ENCODE results near the gene L1CAM.
A peak's percentile ranks its signal among the peaks of the same experiment; 100 is the strongest.

L1CAM gene

DNA sequence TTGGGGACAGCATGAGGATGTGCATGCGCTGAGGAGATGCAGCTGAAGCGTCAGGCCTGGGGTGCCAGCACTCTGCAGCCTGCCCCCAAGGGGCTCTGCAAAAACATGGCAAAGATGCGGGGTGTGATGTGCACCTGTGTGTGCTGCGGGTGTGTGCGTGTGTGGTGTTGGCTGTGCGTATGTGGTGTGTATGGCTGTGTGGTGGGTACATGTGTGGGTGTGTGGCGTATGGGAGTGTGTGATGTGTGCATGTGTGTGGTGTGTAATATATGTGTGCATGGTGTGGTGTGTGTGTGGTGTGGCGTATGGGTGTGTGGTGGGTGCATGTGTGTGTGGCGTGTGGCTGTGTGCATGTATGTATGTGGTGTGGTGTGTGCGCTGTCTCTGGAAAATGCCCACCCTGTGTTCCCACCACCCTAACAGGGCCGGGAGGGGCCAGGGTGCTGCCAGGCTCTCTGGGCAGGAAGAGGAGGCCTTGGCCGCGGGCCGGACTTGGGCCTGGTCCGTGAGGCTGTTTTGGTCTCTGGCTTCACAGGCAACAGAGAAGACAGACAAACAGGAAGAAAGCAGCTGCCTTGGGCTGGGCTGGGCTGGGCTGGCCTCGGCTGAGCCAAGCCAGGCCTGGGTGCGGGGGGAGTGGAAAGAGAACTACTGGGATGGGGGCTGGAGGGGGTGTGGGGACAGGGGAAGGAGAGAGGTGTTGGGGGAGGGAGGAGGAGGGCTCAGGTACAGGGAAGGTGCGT, 17.4 kb upstream of the L1CAM start:
- no peak for DNase-seq

DNA sequence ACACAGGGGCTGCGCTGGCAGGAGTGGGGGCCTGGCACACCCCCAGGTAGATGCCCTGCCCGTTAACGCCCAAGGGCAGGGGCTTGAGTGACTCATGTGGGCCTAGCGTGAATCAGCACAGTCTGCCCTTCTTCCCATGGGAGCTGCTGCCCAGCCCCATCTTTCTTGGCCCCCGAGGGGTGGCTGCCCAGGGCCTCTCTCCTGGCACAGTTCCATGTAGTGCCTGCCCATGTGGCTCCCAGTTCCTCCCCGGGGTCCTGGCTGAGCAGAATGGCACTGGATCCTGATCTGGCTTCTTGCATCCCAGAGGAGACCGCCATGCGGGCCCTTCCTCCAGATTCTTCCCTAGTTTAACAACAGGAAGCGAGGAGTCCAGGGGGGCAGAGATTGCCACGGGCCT, 16.4 kb upstream of the L1CAM start:
- DNase-seq = peak; percentile 54

DNA sequence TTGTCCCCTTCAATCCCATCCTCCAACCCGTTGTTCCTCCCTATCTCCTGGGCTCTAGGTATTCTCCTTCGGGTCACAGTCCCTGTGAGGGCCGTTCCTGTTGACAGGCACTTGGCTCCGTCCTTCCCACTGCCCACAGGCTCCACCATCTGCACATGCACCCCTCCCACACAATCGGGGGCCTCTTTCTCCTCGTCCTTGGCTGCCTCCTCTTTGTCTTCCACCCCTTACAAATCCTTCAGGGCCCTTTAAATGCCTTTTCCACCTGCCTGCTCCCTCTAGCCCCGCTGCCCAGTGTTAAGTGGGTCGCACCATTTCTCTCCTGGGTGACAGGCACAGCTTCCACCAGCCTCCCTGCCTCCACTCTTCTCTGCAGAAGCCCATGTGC, 15.8 kb upstream of the L1CAM start:
- no peak for DNase-seq

DNA sequence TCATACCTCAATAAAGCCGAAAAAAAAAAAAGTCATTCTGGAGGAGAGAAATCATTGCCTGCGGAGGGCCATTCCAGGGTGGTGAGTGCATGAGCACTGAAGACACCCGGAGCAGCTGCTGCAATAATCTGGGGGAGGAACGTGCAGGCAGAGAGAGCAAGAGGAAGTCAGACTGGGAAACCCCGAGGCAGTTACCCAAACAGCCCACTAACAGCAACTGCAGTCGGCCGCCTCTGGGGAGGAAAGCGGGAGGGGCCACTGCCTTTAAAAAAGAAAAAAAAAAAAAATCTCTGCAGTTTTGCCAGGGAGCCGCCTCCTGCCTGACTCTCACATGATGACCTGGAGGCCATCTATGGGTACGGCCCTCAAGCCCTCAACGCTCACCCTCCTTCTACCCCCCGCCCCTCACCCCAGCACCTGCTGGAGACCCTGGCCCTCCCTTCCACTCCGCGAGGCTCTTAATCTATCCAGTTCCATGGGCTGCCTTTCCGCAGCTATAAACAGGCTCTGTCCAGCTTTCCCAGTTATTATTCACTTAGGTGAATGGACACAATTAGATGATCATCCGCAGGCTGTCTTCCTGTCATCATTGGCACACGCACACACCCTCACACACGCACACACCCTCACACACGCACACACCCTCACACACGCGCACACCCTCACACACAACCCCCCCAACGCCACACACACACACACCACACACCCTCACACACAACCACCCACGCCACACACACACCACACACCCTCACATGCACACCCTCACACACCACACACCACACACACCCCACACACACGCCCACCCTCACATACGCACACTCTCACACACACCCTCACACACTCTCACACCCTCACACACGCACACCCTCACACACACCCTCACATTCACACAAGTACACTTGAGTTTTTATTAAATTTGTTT, 15.1 kb upstream of the L1CAM start:
- DNase-seq = peak; percentile 93

DNA sequence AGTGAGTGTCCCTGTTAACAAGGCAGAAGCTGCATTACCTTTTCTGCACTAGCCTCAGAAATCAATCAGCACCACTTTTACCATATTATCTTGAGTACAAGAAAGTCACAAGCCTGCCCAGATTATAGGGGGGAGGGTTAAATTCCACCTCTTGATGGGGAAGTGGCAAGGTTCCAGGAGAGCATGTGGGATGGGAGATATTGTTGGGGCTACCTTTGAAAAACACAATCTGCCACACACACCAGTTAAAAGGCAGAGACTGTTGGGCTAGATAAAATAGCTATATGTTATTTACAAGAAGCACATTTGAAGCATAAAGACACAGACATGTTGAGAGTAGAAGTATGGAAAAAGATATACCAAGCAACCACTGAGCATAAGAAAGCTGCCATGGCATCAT, 11.9 kb upstream of the L1CAM start:
- no peak for DNase-seq

DNA sequence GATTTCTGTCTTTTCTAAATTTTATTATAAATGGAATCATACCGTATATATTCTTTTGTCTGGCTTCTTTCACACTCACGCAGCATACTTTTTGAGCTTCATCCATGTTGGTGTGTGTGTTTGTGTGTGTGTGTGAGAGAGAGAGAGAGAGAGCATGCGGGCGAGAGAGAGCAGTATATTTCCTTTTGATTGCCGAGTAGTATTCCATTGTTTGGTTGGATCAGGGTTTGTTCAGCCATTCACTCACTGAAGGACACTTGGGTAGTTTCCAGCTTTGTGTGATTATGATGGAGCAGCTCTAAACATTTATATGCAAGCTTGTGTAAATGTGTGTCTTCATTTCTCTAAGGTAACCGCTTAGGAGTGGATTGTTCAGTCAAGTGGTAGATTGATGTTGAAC, 3.1 kb upstream of the L1CAM start:
- no peak for DNase-seq

DNA sequence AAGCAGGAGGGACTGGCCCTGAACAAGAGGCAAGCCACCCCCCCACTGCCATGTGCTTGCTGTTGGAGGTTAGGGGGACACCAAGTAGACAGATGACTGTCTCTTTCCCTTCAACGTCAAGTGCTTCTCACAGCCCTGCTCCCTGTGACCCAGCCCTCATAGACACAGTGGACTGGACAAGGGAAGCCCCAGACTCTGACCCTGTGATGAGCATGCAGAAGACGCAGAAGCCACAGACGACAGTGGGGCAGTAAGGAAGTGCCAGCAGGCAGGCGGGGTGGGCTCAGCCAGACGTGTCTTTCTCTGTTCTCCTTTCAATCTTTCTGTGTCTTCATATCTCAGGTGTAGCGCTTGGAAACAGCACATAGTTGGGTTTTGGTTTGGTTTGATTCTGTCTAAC, 2.4 kb upstream of the L1CAM start:
- no peak for DNase-seq

DNA sequence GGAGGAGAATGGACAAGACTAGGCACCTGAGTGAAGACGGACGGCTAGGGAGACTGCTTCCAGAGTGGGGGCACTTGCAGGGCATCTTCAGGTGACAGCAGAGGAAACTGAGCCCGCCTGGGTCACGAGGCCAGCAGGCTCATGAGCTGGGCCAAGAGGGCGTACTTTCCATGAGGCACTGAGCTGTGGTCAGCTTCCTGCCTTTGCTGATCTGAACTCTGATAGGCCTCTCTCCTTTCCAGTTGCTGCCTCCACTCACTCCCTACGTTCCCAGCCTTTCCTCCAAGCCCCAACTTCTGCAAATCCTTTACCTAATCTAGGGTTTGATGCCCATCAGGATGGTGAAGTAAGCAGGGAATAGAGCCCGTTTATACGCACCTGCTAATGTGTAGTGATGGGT, 1.4 kb upstream of the L1CAM start:
- no peak for DNase-seq

DNA sequence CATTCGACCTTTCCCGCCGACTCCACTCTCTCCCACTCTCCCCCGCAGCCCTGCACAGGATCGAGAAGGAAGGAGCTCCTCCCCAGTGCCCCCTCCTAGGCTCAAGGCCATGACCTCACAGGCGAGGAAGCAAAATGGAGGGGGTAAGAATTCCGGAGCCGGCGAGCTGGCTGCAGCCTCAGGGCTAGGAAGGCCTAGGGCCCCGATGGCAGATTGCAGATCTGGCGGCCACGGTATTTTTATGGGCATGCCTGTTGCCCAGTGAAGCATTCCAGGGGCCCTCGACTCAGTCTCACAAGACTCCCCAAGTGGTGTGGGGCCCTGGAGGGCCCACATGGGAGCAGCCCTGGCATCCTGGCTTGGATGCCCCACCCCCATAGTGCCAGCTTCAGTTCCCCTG, 942 bp upstream of the L1CAM start:
- DNase-seq = peak; percentile 72

DNA sequence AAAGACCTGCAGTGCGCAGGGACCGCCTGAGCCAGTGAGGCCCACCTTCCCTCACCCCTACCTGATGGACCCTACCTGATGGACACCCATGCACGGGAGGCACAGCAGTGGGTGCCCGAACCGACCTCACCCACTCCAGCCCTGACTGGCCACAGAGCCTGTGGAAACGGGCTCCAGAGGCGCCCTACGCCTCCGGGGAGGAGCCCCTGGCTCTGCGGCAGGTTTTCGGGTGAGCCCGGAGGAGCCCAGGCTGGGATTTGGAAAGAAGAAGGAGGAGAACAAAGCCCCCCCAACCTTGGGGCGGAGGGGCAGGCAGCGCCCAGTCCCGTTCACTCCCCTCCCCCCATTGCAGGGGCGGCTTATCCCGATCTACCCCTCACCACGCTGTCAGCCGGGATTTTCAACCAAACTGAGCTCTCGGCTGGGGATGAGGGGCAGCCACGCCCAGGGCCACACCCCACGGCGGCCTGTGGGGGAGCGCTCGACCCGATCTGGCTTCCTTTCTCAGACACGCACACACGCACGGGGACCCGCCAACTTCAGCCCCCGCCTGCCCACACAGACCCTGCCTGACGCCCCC, 675 bp downstream of the L1CAM start:
- no peak for DNase-seq

DNA sequence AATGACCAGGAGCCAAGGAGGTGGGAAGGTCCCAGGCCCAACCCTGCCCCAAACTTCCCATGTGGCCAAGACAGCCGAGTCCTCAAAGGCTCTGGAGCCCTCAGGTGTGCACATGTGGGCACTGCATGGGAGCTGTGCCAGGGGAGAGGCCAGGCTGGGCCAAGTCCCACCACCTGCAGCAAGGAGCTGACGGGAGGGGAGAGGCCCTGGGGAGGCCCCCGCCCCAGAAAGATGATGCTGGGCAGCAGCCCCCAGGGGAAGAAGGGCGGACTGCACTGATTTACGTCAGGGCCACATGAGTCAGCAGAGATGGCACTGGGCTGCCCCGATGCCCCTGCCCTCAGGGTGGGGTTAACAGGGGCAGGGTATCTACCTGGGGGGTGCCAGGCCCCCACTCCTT, 1.4 kb downstream of the L1CAM start:
- DNase-seq = no peak

DNA sequence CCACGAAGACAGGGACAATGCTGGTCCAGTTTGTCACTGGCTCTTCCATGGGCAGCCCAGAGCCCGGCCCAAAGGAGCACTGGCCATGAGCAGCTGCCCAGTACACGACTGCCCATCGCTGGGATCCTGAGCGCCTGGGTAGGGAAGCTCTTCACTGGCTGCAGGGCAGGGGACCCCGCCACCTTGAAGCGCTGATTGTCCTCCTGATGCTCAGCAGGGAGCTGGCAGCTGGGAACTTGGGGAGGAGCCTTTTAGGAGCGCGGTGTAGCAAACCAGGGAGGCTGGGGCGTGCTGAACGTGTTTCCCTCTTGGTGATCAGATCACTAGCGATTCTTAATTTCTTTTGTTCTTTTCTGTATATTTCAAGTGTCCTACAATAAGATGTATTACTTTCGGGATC, 1.8 kb downstream of the L1CAM start:
- DNase-seq = no peak

DNA sequence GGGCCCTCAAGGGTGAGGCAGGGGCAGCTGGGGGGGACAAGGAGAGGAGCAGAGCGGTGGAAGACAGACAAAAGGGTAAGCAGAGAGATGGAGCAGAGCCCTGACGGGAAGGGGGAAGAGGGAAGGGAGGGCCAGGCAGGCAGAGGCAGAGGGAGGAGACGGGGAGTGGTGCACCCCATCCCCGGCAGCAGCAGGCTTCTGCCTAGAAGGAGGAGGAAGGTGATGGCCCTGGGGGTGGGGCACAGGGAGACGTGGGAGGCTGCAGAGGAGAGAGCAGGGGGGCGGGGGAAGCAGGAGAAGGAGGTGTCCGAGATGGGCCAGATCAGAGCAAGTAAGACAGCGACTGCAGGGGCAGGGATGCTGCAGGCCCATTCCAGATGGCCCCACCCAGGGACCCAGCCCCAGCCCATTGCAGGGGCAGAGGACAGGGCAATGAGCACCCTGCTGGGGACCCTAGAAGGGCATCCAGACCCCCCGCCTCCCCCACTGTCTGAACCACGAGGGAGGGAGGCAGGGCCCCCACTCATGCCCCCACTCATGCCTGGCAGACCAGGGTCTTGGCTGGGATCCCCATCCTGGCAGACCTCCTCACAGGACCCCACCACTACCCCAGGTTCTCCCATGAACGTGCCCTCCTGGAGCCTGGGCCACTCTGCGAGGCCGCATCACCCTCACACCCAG, 2.7 kb downstream of the L1CAM start:
- DNase-seq = no peak

DNA sequence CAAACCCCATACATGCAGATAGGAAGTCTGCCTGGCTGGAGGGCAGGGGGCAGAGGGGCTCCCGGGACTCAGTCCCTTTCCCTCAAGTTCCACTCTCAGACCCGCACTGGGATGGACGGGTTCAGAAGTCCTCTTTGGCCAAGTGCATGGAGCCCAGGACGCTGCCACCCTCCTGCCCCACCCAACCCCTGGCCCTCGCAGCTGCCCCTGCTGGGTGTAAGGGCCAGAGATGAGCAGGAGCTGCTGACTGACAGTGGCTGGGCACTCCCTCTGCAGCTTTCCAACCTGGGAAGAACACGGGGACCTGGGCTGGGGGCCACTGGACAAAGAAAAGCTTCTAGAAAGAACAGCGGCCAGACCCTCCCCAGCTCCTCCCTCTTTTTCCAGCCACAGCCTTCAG, 3.4 kb downstream of the L1CAM start:
- no peak for DNase-seq

DNA sequence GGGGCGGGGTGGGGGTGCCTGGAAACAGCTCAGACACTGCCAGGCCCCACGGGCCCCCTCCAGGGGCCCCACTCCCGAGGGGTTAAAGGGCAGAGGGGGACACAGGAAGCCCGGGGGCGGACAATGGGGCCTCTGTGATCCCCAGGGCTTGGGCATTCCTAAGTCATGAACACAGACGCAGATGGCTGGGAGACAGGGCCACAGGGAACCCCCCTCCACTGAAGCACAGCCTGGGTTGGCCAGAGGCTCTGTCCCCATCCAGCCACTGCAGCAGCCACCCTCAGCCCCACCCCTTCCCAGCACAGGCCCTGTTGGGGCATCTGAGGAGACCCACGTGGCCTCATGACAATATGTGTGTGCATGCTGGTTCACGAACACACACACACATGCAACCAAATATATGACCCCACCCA, 3.9 kb downstream of the L1CAM start:
- DNase-seq = peak; percentile 75

DNA sequence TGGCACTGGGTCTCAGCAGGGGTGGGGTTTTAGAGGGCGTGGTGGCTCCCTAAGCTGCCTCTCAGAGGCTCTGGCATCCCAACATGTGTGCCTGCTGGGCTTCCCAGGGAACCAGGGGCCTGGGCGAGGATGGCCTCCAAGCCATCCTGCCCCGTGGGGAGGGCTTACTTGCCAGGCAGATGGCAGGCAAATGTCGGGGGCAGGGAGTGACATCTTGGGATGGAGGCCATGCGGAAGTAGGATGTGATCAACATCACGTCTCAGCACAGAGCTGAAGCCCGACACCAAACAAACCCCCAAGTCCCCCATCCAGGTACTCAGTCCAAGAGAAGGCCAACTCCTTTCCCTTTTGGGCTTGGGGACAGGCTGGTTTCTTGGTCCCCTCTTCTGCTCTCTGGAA, 4.7 kb downstream of the L1CAM start:
- DNase-seq = no peak

DNA sequence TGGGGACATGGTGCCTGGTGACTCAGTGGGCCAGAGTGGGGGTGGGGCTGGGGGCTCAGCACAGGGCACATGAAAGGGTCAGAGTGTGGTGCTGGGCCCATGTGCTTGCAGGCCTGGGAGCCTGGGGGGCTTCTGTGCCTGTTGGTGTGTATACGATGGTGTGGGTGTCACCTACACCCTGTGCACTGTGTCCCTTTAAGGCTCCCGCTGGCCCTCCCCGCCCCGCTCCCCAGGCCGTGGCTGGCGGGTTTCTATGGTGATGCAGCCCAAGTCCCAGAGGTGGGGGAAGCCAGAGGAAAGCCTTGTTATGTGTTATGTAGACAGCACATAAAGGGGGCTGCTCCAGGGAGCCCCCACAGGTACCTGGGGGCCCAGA, 5.5 kb downstream of the L1CAM start:
- no peak for DNase-seq

DNA sequence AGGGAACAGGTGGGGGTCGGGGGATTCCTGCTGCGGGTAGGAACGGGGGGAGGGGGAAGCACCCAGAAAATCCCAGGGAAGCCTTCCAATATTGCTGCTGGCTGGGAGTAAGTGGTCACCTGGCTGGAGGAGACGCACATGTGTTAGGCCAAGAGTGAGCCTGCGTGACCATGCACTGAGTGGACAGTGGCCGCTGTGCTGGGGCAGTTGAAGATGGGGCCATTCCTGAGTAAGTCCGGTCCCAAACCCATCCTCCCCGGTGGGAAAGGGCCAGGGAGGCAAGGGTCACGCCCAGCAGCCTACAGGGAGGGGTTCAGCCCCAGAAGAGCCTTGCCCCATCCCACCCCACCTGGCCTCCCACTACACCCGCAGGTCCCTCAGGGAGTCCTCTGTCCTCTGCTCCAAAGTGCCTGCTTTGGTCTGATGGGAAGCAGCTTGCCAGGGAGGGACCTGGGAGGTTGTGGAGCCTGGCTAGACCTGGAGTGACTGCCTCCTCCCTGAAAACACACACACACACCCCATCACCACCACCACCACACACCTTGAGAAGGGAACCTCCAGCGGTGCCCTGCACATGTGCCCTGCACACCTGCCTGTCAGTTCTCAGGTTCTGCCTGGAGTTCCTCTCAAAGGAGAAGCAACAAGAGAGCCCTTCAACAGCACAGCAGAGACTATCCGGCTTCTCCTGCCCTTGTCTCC, 6.1 kb downstream of the L1CAM start:
- no peak for DNase-seq

DNA sequence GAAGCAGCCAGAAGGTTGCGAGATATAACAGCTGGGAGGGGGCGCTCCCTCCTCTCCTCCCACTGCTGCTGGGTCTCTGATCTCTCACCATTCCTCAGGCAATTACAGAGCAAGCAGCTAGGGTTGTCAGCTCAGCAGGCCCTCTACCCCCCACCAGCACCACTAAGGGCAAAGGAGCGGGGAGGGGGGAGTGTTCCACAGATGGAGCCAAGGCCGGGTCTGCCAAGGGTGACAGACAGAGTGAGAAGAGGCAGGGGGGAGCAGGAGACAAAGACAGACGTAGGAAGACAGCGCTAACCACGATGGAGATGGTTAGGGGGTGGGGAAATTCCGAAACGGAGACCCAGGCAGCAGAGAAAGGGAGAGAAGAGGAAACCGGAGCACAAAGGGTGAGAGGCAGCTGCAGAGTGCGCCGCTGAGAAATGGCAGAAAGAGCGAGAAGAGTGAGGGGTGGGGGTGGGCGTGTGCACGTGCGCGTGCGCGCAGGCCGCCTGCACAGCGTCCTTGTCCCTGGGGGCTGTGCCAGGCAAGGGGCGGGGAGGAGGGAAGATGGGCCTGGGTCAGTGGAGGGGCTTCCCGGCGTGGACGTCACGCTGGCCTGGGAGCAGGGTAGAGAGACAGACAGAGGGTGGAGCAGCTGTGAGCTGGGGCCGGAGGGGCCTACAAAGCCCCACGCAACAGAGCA, 6.9 kb downstream of the L1CAM start:
- no peak for DNase-seq

DNA sequence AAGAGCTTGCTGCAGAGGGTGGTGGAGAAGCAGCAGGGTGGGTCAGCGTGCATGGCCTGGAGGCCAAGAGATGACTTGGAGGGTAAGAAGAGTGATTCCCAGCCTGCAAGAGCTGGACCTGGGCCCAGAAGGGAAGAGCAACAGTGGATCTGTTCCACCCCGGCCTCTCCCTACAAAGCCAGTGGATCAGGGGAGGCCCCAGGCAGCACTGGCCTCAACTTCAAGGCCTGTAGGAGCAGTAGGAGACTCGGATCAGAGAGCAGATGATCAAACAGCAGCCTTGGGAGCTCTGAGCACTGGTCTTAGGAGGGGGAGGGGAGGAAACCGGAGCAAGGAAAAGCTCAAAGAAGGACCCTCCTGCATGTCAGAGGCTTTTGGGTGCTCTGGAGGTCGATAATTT, 7.6 kb downstream of the L1CAM start:
- DNase-seq = no peak

DNA sequence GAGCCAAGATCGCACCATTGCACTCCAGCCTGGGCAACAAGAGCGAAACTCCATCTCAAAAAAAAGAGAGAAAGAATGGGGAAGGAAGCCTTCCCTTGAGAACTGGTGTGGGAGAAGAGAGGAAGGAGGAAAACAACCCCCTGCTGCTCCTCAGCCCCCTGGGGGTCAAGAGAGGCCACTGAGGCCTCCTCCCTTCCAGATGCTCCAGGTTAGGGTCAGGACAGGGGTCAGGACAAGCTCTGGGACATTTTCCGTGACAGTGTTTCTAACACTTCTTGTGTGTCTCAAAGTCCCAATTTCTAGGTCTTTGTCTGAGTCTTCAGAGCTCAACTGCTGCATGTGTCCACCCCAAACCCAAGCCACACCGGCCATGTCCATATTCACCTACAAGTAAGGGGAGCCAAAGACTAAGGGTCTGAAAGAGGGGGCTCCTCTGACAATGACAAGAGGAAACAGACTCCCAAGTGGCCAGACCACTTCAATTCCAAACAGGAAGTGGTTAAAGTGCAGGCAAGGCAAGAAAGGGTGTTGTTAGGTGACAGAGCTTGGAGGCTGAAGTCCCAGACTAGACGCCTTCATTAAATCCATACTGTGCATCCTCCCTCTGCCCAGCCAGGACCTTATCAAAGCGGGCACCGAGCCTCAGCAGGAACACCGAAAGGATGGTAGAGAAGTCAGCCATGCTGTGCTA, 8.3 kb downstream of the L1CAM start:
- no peak for DNase-seq

DNA sequence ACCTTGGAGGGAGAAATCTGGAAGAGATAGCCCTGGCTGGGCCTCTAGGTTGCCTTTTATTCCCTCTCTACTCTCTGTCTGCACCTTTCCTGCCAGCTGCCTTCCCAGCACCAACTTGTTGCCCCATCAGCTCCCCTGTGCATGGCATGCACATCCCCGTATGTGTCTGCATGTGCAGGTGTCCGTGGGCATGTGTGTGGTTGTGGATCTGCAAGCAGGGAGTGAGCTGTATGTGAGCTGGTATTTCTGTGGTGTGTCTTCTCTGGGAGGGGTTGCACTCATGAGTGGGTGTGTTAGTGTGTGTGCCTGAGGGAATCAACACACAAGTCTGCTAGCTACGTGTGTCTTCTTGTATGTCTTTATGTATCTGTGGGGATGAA, 9.9 kb downstream of the L1CAM start:
- no peak for DNase-seq
